HEK293 (cell line): ENCODE results near the gene NRG2.
A peak's percentile ranks its signal among the peaks of the same experiment; 100 is the strongest.

ENCODE experiments used
- BCL11A ChIP-seq: fragments of 450-650 bp; formaldehyde crosslinking; IDR thresholded peaks from 2 replicates; pipeline ENCODE4 v1.5.1; 2016; ENCODE audit warnings: low read depth, missing biosample characterization, missing genetic modification characterization
- GLIS1 ChIP-seq: fragments of 450-650 bp; formaldehyde crosslinking; IDR thresholded peaks from 2 replicates; pipeline ENCODE4 v1.5.1; 2016; ENCODE audit warnings: missing biosample characterization, missing genetic modification characterization
- KLF17 ChIP-seq: fragments of 450-650 bp; formaldehyde crosslinking; IDR thresholded peaks from 2 replicates; pipeline ENCODE4 v1.5.1; 2016; ENCODE audit warnings: missing biosample characterization, missing genetic modification characterization
- PATZ1 ChIP-seq: fragments of 450-650 bp; formaldehyde crosslinking; IDR thresholded peaks from 2 replicates; pipeline ENCODE4 v1.5.1; 2016; ENCODE audit warnings: missing biosample characterization, missing genetic modification characterization
- PRDM2 ChIP-seq: fragments of 450-650 bp; formaldehyde crosslinking; IDR thresholded peaks from 2 replicates; pipeline ENCODE4 v1.5.1; 2016; ENCODE audit warnings: missing biosample characterization, missing genetic modification characterization, borderline replicate concordance
- REPIN1 ChIP-seq: fragments of 450-650 bp; formaldehyde crosslinking; IDR thresholded peaks from 2 replicates; pipeline ENCODE4 v1.5.1; 2017; ENCODE audit warnings: missing biosample characterization, missing genetic modification characterization, low read depth
- SP2 ChIP-seq: fragments of 450-650 bp; formaldehyde crosslinking; IDR thresholded peaks from 2 replicates; pipeline ENCODE4 v1.5.1; 2016; ENCODE audit warnings: missing biosample characterization, missing genetic modification characterization
- ZBTB11 ChIP-seq: fragments of 450-650 bp; formaldehyde crosslinking; conservative IDR thresholded peaks from 2 replicates; pipeline ENCODE4 v1.5.1; 2016; ENCODE audit warnings: low read depth, missing biosample characterization, missing genetic modification characterization
- ZNF157 ChIP-seq: fragments of 450-650 bp; formaldehyde crosslinking; IDR thresholded peaks from 2 replicates; pipeline ENCODE4 v1.5.1; 2016; ENCODE audit warnings: missing biosample characterization, missing genetic modification characterization
- ZNF184 ChIP-seq: fragments of 450-650 bp; IDR thresholded peaks from 2 replicates; pipeline ENCODE4 v1.5.1; 2018; ENCODE audit warnings: missing biosample characterization, mild to moderate bottlenecking, missing genetic modification characterization
- ZNF26 ChIP-seq: fragments of 450-650 bp; formaldehyde crosslinking; IDR thresholded peaks from 2 replicates; pipeline ENCODE4 v1.5.1; 2016; ENCODE audit warnings: missing biosample characterization, missing genetic modification characterization
- ZNF341 ChIP-seq: fragments of 450-650 bp; formaldehyde crosslinking; IDR thresholded peaks from 2 replicates; pipeline ENCODE4; 2016; ENCODE audit warnings: low read depth, missing biosample characterization, missing genetic modification characterization
- ZNF558 ChIP-seq: fragments of 450-650 bp; formaldehyde crosslinking; IDR thresholded peaks from 2 replicates; pipeline ENCODE4 v1.5.1; 2016; ENCODE audit warnings: missing biosample characterization, missing genetic modification characterization
- ZNF585B ChIP-seq: fragments of 450-650 bp; formaldehyde crosslinking; IDR thresholded peaks from 2 replicates; pipeline ENCODE4 v1.5.1; 2016; ENCODE audit warnings: missing biosample characterization, missing genetic modification characterization
- ZNF596 ChIP-seq: fragments of 450-650 bp; IDR thresholded peaks from 2 replicates; pipeline ENCODE4 v1.5.0; 2018; ENCODE audit warnings: missing biosample characterization, mild to moderate bottlenecking, missing genetic modification characterization, moderate library complexity
- ZNF629 ChIP-seq: fragments of 450-650 bp; formaldehyde crosslinking; IDR thresholded peaks from 2 replicates; pipeline ENCODE4 v1.5.1; 2017; ENCODE audit warnings: missing biosample characterization, missing genetic modification characterization
- ZNF791 ChIP-seq: fragments of 450-650 bp; formaldehyde crosslinking; IDR thresholded peaks from 2 replicates; pipeline ENCODE4 v1.5.1; 2016; ENCODE audit warnings: missing biosample characterization, missing genetic modification characterization
- ZNF843 ChIP-seq: fragments of 450-650 bp; formaldehyde crosslinking; IDR thresholded peaks from 2 replicates; pipeline ENCODE4 v1.5.1; 2016; ENCODE audit warnings: missing biosample characterization, missing genetic modification characterization
- ZXDB ChIP-seq: fragments of 450-650 bp; formaldehyde crosslinking; IDR thresholded peaks from 2 replicates; pipeline ENCODE4 v1.5.1; 2016; ENCODE audit warnings: missing biosample characterization, missing genetic modification characterization
- TF ChIP-seq, protein P1 (sequence below): fragments of 450-650 bp; formaldehyde crosslinking; IDR thresholded peaks from 2 replicates; pipeline ENCODE4 v1.5.1; 2016; ENCODE audit warnings: missing biosample characterization, missing genetic modification characterization

NRG2 gene

DNA sequence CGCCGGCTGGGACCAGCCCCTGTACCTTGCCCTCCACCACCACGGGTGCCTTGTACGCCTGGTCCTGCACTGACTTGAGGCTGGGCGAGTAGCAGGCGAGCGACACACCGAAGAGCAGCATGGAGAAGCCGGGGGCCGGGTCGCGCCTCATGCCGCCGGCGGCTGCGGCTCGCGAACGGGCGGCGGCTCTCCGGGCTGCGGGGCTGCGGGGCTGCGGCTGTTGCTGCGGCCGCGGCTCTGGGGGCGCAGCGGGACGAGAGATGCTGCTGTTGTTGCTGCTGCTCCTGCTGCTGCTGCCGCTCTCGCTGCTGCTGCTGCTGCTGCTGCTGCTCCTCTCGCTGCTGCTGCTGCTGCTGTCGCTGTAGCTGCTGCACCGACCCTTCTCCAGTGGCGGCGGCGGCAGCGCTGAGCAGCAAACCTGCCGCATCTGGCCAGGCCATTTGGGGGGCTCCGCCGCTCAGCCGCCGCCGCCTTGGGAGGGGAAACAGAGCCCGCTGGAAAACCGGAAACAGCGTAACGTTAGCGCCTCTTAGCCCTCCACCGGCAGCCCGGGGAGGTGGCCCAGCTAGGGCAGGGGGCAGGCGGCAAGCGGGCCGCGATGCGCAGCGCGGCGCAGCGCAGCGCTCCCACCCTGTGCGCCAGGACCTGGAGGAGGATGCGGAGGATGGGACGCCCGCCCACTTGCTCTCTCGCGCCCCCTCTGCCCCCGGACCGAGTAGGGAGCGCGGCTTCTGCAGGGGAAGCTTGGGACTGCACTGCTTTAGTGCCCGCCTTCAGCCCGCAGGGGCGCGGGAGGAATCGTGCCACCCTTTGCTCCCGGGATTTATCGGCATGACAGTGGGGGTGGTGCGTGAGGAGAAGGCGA lies at the start of gene NRG2 (continued):
- peak; percentile 64; the same call in 1 of the 2 replicates for TF ChIP-seq ZNF629
- peak; percentile 94 for TF ChIP-seq ZXDB (tag by site-specific recombination)
- TF ChIP-seq ZNF585B, result peak; percentile 31; the same call in 1 of the 2 replicates
- TF ChIP-seq SP2 (tag by site-specific recombination), result peak; percentile 88
- peak; percentile 48; the same call in 1 of the 2 replicates for TF ChIP-seq BCL11A (tag by site-specific recombination)
- TF ChIP-seq ZNF26 (tag by site-specific recombination), result no peak
- TF ChIP-seq ZBTB11 (tag by site-specific recombination), result peak; percentile 52; the same call in 1 of the 2 replicates
- TF ChIP-seq PATZ1 (tag by site-specific recombination), result peak; percentile 97
- TF ChIP-seq ZNF341 (tag by site-specific recombination), result peak; percentile 75
- TF ChIP-seq ZNF791 (tag by site-specific recombination), result no peak
- TF ChIP-seq ZNF157 (tag by site-specific recombination), result no peak
- TF ChIP-seq REPIN1 (tag by site-specific recombination), result no peak
- peak; percentile 47; the same call in 1 of the 2 replicates for TF ChIP-seq ZNF843 (tag by site-specific recombination)
- peak; percentile 57 for TF ChIP-seq GLIS1 (tag by site-specific recombination)
- peak; percentile 70; the same call in 1 of the 2 replicates for TF ChIP-seq KLF17 (tag by site-specific recombination)
- TF ChIP-seq, protein P1, sequence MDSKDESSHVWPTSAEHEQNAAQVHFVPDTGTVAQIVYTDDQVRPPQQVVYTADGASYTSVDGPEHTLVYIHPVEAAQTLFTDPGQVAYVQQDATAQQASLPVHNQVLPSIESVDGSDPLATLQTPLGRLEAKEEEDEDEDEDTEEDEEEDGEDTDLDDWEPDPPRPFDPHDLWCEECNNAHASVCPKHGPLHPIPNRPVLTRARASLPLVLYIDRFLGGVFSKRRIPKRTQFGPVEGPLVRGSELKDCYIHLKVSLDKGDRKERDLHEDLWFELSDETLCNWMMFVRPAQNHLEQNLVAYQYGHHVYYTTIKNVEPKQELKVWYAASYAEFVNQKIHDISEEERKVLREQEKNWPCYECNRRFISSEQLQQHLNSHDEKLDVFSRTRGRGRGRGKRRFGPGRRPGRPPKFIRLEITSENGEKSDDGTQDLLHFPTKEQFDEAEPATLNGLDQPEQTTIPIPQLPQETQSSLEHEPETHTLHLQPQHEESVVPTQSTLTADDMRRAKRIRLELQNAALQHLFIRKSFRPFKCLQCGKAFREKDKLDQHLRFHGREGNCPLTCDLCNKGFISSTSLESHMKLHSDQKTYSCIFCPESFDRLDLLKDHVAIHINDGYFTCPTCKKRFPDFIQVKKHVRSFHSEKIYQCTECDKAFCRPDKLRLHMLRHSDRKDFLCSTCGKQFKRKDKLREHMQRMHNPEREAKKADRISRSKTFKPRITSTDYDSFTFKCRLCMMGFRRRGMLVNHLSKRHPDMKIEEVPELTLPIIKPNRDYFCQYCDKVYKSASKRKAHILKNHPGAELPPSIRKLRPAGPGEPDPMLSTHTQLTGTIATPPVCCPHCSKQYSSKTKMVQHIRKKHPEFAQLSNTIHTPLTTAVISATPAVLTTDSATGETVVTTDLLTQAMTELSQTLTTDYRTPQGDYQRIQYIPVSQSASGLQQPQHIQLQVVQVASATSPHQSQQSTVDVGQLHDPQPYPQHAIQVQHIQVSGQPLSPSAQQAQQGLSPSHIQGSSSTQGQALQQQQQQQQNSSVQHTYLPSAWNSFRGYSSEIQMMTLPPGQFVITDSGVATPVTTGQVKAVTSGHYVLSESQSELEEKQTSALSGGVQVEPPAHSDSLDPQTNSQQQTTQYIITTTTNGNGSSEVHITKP (tag by site-specific recombination), result peak; percentile 84
- TF ChIP-seq ZNF184, result no peak
- no peak for TF ChIP-seq ZNF596 (tag by site-specific recombination)
- 0 out of 2 replicates have a peak, but pooled peaks have one; percentile 6 for TF ChIP-seq PRDM2 (tag by site-specific recombination)
- no peak for TF ChIP-seq ZNF558 (tag by site-specific recombination)
